B cell (primary cell): ENCODE measurements around the gene BATF3. TPM values are rescaled to one million over a fixed set of nuclear protein-coding genes. Genes with fewer than 3 reads are reported as not detected.

Experiments used
- ATAC-seq: fragments of 200-7000 bp; cut with Tn5 transposase; one replicate; pipeline ENCODE4 v1.10.0; 2021; ENCODE audit warnings: low read depth, mild to moderate bottlenecking, moderate number of reproducible peaks, moderate library complexity
- CTCF ChIA-PET: fragments of 350-600 bp; sonication (Branson Sonifier 250); formaldehyde crosslinking; loops from one replicate; lab custom pipeline; 2021; ENCODE audit warnings: antibody characterized with exemption, inconsistent platforms; lab: Charles Lee
- POLR2A ChIA-PET: fragments of 350-600 bp; sonication (Branson Sonifier 250); formaldehyde crosslinking; loops from one replicate; lab custom pipeline; 2021; ENCODE audit warnings: antibody characterized with exemption; lab: Charles Lee
- DNase-seq: peaks from one replicate; pipeline ENCODE4 v3.0.0; 2013
- H2AFZ ChIP-seq: 2 replicates; pipeline ENCODE4 v1.6.1; 2012; ENCODE audit warnings: mild to moderate bottlenecking, low read depth, low read length; ENCODE audit not compliant: insufficient read depth, poor library complexity, severe bottlenecking
- H3K27ac ChIP-seq, 2 donors: 1 replicate in 1 of 2; 2 replicates in 1 of 2; pipeline ENCODE4 v1.5.1; 2012 to 2013; ENCODE audit warnings: low read length in 2 of 2, mild to moderate bottlenecking in 2 of 2, moderate library complexity in 1 of 2
- H3K27me3 ChIP-seq, 4 experiments: fragments of 200-600 bp in 1 of 4; sonication (generic) in 1 of 4; replicated peaks in 1 of 4; 1 replicate in 2 of 4; 2 replicates in 2 of 4; pipeline versions ENCODE4 v1.6.1 to v1.7.0; 2013 to 2016; ENCODE audit warnings: low read length in 3 of 4, mild to moderate bottlenecking in 2 of 4, mixed read lengths in 1 of 4, moderate library complexity in 1 of 4; ENCODE audit not compliant: insufficient read depth in 4 of 4, control insufficient read depth in 3 of 4; ENCODE audit errors: control extremely low read depth in 1 of 4
- H3K36me3 ChIP-seq, 2 experiments: replicated peaks in 1 of 2; 1 replicate in 1 of 2; 2 replicates in 1 of 2; pipeline versions ENCODE4 v1.6.1 to v1.7.1; 2013; ENCODE audit warnings: low read length in 1 of 2; ENCODE audit not compliant: insufficient read depth in 2 of 2, control insufficient read depth in 1 of 2; ENCODE audit errors: control extremely low read depth in 1 of 2, extremely low read depth in 1 of 2
- H3K4me1 ChIP-seq, 2 donors: fragments of 200-600 bp in 1 of 2; sonication (generic) in 1 of 2; 1 replicate in 1 of 2; 2 replicates in 1 of 2; pipeline versions ENCODE4 v1.5.1 to v1.6.1; 2013 to 2017; ENCODE audit warnings: low read length in 2 of 2; ENCODE audit not compliant: control insufficient read depth in 2 of 2, insufficient read depth in 2 of 2
- H3K4me2 ChIP-seq: replicated peaks from 2 replicates; pipeline ENCODE3; 2012; ENCODE audit warnings: mild to moderate bottlenecking, low read depth, low read length; ENCODE audit not compliant: poor library complexity, severe bottlenecking
- H3K4me3 ChIP-seq, 5 experiments: fragments of 200-600 bp in 1 of 5; sonication (generic) in 1 of 5; 1 replicate in 3 of 5; 2 replicates in 2 of 5; pipeline versions ENCODE4 v1.5.1 to v1.7.0; 2011 to 2016; ENCODE audit warnings: low read length in 4 of 5, mild to moderate bottlenecking in 4 of 5, low read depth in 2 of 5, control low read depth in 1 of 5, moderate library complexity in 1 of 5; ENCODE audit not compliant: insufficient read depth in 1 of 5; ENCODE audit errors: control extremely low read depth in 1 of 5, extremely low read depth in 1 of 5
- H3K79me2 ChIP-seq: fragments of 200-600 bp; sonication (generic); one replicate; pipeline ENCODE4 v1.6.0; 2016; ENCODE audit warnings: low read length; ENCODE audit not compliant: control insufficient read depth, insufficient read depth
- H3K9ac ChIP-seq: fragments of 200-600 bp; sonication (generic); 2 replicates; pipeline ENCODE4 v1.6.1; 2017; ENCODE audit warnings: mild to moderate bottlenecking, low read length, moderate library complexity
- H3K9me3 ChIP-seq, 3 donors: one replicate each; pipeline versions ENCODE4 v1.6.1 to v1.7.1; 2013; ENCODE audit warnings: low read length in 2 of 3; ENCODE audit not compliant: control insufficient read depth in 2 of 3, insufficient read depth in 1 of 3; ENCODE audit errors: control extremely low read depth in 1 of 3
- H4K20me1 ChIP-seq: 2 replicates; pipeline ENCODE4 v1.6.0; 2012; ENCODE audit warnings: mild to moderate bottlenecking, low read length; ENCODE audit not compliant: insufficient read depth, control insufficient read depth, poor library complexity, severe bottlenecking
- H3K27ac Mint-ChIP-seq: one replicate; pipeline ENCODE4 v1.8.0; 2021; ENCODE audit warnings: mixed read lengths
- H3K27me3 Mint-ChIP-seq: one replicate; pipeline ENCODE4 v1.8.0; 2021; ENCODE audit warnings: mixed read lengths
- H3K4me1 Mint-ChIP-seq: one replicate; pipeline ENCODE4 v1.8.0; 2021; ENCODE audit warnings: mixed read lengths
- H3K4me3 Mint-ChIP-seq: one replicate; pipeline ENCODE4 v1.8.0; 2021; ENCODE audit warnings: mixed read lengths
- H3K9me3 Mint-ChIP-seq: one replicate; pipeline ENCODE4 v1.8.0; 2022; ENCODE audit warnings: mixed read lengths; ENCODE audit not compliant: insufficient read depth
- CTCF ChIP-seq: fragments of 200-600 bp; IDR thresholded peaks from one replicate; pipeline ENCODE4 v1.8.0; 2022; ENCODE audit warnings: antibody characterized with exemption, mild to moderate bottlenecking
- EZH2 ChIP-seq: IDR thresholded peaks from 2 replicates; pipeline ENCODE4 v1.6.1; 2012; ENCODE audit warnings: borderline replicate concordance, low read depth, mild to moderate bottlenecking, moderate library complexity, low read length; ENCODE audit not compliant: insufficient read depth, poor library complexity, severe bottlenecking
- WGBS: methylation state at CpG from one replicate; pipeline ENCODE4 v1.1.5; 2013; ENCODE audit warnings: missing lambda C conversion rate; ENCODE audit not compliant: insufficient coverage; 5-methylcytosine and 5-hydroxymethylcytosine counted together
- intact Hi-C: fragments of 100-400 bp; cut with micrococcal nuclease; formaldehyde crosslinking; loops from one replicate; pipeline ENCODE4 v1.10.0; 2022
- polyA plus RNA-seq: library from polyadenylated mRNA; depleted of rRNA; stranded (reverse); fragments of >200 nt; gene quantifications from 2 replicates; pipeline ENCODE4 v1.2.3, GENCODE V29; 2012
- total RNA-seq, 2 donors: library from RNA; stranded (reverse); fragments of 120-200 nt in 1 of 2; gene quantifications; 1 replicate in 1 of 2; 2 replicates in 1 of 2; pipeline versions ENCODE4 v1.2.3 to v1.2.4, GENCODE V29; 2013 to 2022

The BATF3 gene
- total and polyA plus RNA-seq, 2 donors (not counting 1 experiment from before 2014, with no cell fraction given) = 0.36 to 1.9 TPM

- no peak for DNase-seq
- CTCF ChIA-PET = interaction anchor here (0.8 kb wide), 1 partner anchor 168 kb away, joined by 3 read pairs; no protein-coding TSS in a partner anchor
Measured at GRCh38 chr1:212644866-212645545, 54.6 kb downstream of the BATF3 start.

More at GRCh38 chr1:212644866-212645545, 54.6 kb downstream of the BATF3 start:
- Histone ChIP-seq H3K36me3 (no peaks in the 10 kb centered on the region), H3K4me1 (no peaks in the 10 kb centered on the region), H3K4me2 (no peak overlapping the region), H3K27ac (no peak overlapping the region), H3K27me3 (no peaks in the 10 kb centered on the region), H3K9me3 (peaks cover 1 to 6% (median 3%) of the 10 kb centered on the region in 3 donors), H2AFZ (no peak overlapping the region), H3K79me2 (no peaks in the 10 kb centered on the region), H3K4me3 (no peak overlapping the region), H4K20me1 (no peaks in the 10 kb centered on the region), H3K9ac (no peak overlapping the region)
- Mint-ChIP-seq H3K27ac (no peak overlapping the region), H3K4me3 (no peak overlapping the region), H3K27me3 (peaks cover 6% of the 10 kb centered on the region), H3K4me1 (no peaks in the 10 kb centered on the region), H3K9me3 (no peaks in the 10 kb centered on the region)
- intact Hi-C loops = no loop called here
- WGBS = 92% methylated on average over 5 of the region's 6 CpGs
- POLR2A ChIA-PET = no interaction called here
- ATAC-seq = no peak
- no peak for TF ChIP-seq CTCF
- no peak for TF ChIP-seq EZH2
